SK-N-SH (cell line): ENCODE data around the gene ALPI. TPM values are rescaled to one million over a fixed set of nuclear protein-coding genes. Genes with fewer than 3 reads are reported as not detected.

Experiments used
- CTCF ChIA-PET: fragments of 300-600, 350-600 bp; formaldehyde crosslinking; extraction: SDS; loops from one replicate; lab custom pipeline; 2021; lab: Yijun Ruan, JAX
- POLR2A ChIA-PET: fragments of 350-600 bp; sonication (Branson Sonifier 250); formaldehyde crosslinking; extraction: SDS; loops from one replicate; lab custom pipeline; 2020; ENCODE audit warnings: antibody characterized with exemption, inconsistent platforms; lab: Yijun Ruan, JAX
- DNase-seq: peaks from one replicate; pipeline ENCODE4 v3.0.0; 2012
- H2AFZ ChIP-seq: fragments of 200-600 bp; sonication (generic); 2 replicates; pipeline ENCODE4 v1.8.1; 2016; ENCODE audit warnings: antibody characterized with exemption, mild to moderate bottlenecking, low read depth
- H3F3A ChIP-seq: fragments of 200-600 bp; sonication (generic); replicated peaks from 2 replicates; pipeline ENCODE3; 2016; ENCODE audit warnings: antibody characterized with exemption, mild to moderate bottlenecking; ENCODE audit not compliant: insufficient read depth
- H3K27ac ChIP-seq, 2 experiments: fragments of 200-500 bp in 1 of 2; fragments of 200-600 bp in 1 of 2; sonication (Bioruptor generic) in 1 of 2; sonication (generic), shearing (Covaris generic) in 1 of 2; 2 replicates each; pipeline versions ENCODE4 v1.5.1 to v1.6.1; 2014 to 2016; ENCODE audit warnings: low read depth in 2 of 2, inconsistent platforms in 1 of 2, low read length in 1 of 2, mild to moderate bottlenecking in 1 of 2, mixed read lengths in 1 of 2
- H3K27me3 ChIP-seq: fragments of 200-600 bp; sonication (generic), shearing (Covaris generic); 2 replicates; pipeline ENCODE4 v1.6.1; 2016; ENCODE audit warnings: mixed run types; ENCODE audit not compliant: insufficient read depth
- H3K36me3 ChIP-seq, 2 experiments: fragments of 200-500 bp in 1 of 2; fragments of 200-600 bp in 1 of 2; sonication (Bioruptor generic) in 1 of 2; sonication (generic) in 1 of 2; replicated peaks in 1 of 2; 2 replicates each; pipeline versions ENCODE3 to v1.5.1; 2014 to 2016; ENCODE audit warnings: low read length in 1 of 2, mild to moderate bottlenecking in 1 of 2; ENCODE audit not compliant: insufficient read depth in 2 of 2, control insufficient read depth in 1 of 2
- H3K4me1 ChIP-seq, 2 experiments: fragments of 200-500 bp in 1 of 2; fragments of 200-600 bp in 1 of 2; sonication (Bioruptor generic) in 1 of 2; sonication (generic), shearing (Covaris generic) in 1 of 2; 2 replicates each; pipeline versions ENCODE4 v1.5.1 to v1.6.1; 2014 to 2016; ENCODE audit warnings: low read depth in 1 of 2, low read length in 1 of 2, mixed run types in 1 of 2; ENCODE audit not compliant: insufficient read depth in 2 of 2, control insufficient read depth in 1 of 2
- H3K4me2 ChIP-seq: fragments of 200-600 bp; sonication (generic), shearing (Covaris generic); 2 replicates; pipeline ENCODE4 v1.6.1; 2017; ENCODE audit warnings: mixed run types
- H3K4me3 ChIP-seq, 2 experiments: fragments of 200-500 bp in 1 of 2; fragments of 200-600 bp in 1 of 2; sonication (Bioruptor generic) in 1 of 2; sonication (generic), shearing (Covaris generic) in 1 of 2; 2 replicates each; pipeline versions ENCODE4 v1.5.1 to v1.8.1; 2014 to 2016; ENCODE audit warnings: low read depth in 2 of 2, inconsistent platforms in 1 of 2, low read length in 1 of 2, mild to moderate bottlenecking in 1 of 2, mixed read lengths in 1 of 2, moderate library complexity in 1 of 2
- H3K79me2 ChIP-seq: fragments of 200-600 bp; sonication (generic); 2 replicates; pipeline ENCODE4 v1.8.1; 2017; ENCODE audit warnings: mild to moderate bottlenecking; ENCODE audit not compliant: insufficient read depth
- H3K9ac ChIP-seq: fragments of 200-600 bp; sonication (generic); 2 replicates; pipeline ENCODE4 v1.6.1; 2017; ENCODE audit warnings: mixed run types
- H3K9me2 ChIP-seq: fragments of 200-600 bp; sonication (generic); 2 replicates; pipeline ENCODE4 v1.6.1; 2017; ENCODE audit warnings: mixed run types
- H3K9me3 ChIP-seq: fragments of 200-600 bp; sonication (generic); 2 replicates; pipeline ENCODE4 v1.6.1; 2017; ENCODE audit warnings: mixed run types, mild to moderate bottlenecking, moderate library complexity
- H4K20me1 ChIP-seq: fragments of 200-600 bp; sonication (generic); 2 replicates; pipeline ENCODE4 v1.6.1; 2017; ENCODE audit warnings: mild to moderate bottlenecking, mixed run types; ENCODE audit not compliant: insufficient read depth
- CHD2 ChIP-seq: fragments of 150-350 bp; IDR thresholded peaks from 2 replicates; pipeline ENCODE4 v1.6.1; 2018; ENCODE audit warnings: low read length; ENCODE audit not compliant: partially characterized antibody
- EP300 ChIP-seq, 2 experiments: IDR thresholded peaks; 2 replicates each; pipeline versions ENCODE4 v1.4.0 to v1.6.1; 2012; ENCODE audit warnings: borderline replicate concordance in 1 of 2, low read depth in 1 of 2, low read length in 1 of 2
- EZH2phosphoT487 ChIP-seq: fragments of 200-600 bp; sonication (generic); IDR thresholded peaks from 2 replicates; pipeline ENCODE4 v1.6.1; 2017; ENCODE audit warnings: low read depth, mixed run types, mild to moderate bottlenecking, antibody characterized with exemption, moderate library complexity, borderline replicate concordance
- FOSL2 ChIP-seq: IDR thresholded peaks from 2 replicates; pipeline ENCODE4 v1.4.0; 2012; ENCODE audit warnings: low read depth, mild to moderate bottlenecking, moderate library complexity, borderline replicate concordance
- FOXJ3 ChIP-seq: sonication (generic); formaldehyde crosslinking; IDR thresholded peaks from 2 replicates; pipeline ENCODE4 v1.5.1; 2020; ENCODE audit warnings: mild to moderate bottlenecking, missing genetic modification reagents
- FOXM1 ChIP-seq: IDR thresholded peaks from 2 replicates; pipeline ENCODE4 v1.4.0; 2012; ENCODE audit warnings: low read depth, mild to moderate bottlenecking
- GABPA ChIP-seq: IDR thresholded peaks from 2 replicates; pipeline ENCODE4 v1.4.0; 2012; ENCODE audit warnings: low read depth, mild to moderate bottlenecking
- GATA2 ChIP-seq: sonication (generic); formaldehyde crosslinking; IDR thresholded peaks from 2 replicates; pipeline ENCODE4 v1.5.0; 2020; ENCODE audit warnings: mild to moderate bottlenecking, missing genetic modification reagents
- IRF3 ChIP-seq: fragments of 150-350 bp; IDR thresholded peaks from 2 replicates; pipeline ENCODE4 v1.6.1; 2016; ENCODE audit warnings: mild to moderate bottlenecking, low read depth, low read length
- MXI1 ChIP-seq: IDR thresholded peaks from 2 replicates; pipeline ENCODE4 v1.6.1; 2012; ENCODE audit warnings: mild to moderate bottlenecking, low read depth, low read length, improper control_type of control experiment
- POLR2AphosphoS5 ChIP-seq: IDR thresholded peaks from 2 replicates; pipeline ENCODE4 v1.6.1; 2012; ENCODE audit warnings: low read depth, low read length
- RAD21 ChIP-seq: IDR thresholded peaks from 2 replicates; pipeline ENCODE4 v1.6.1; 2012; ENCODE audit warnings: mild to moderate bottlenecking, low read length
- RCOR1 ChIP-seq: fragments of 150-350 bp; IDR thresholded peaks from 2 replicates; pipeline ENCODE4 v1.6.1; 2017; ENCODE audit warnings: antibody characterized with exemption, low read length
- SIN3A ChIP-seq: IDR thresholded peaks from 2 replicates; pipeline ENCODE4 v1.6.1; 2012; ENCODE audit warnings: low read depth, mild to moderate bottlenecking, low read length, moderate library complexity, borderline replicate concordance
- SMC3 ChIP-seq: IDR thresholded peaks from 2 replicates; pipeline ENCODE4 v1.6.1; 2012; ENCODE audit warnings: low read depth, low read length, improper control_type of control experiment
- TAF1 ChIP-seq: IDR thresholded peaks from 2 replicates; pipeline ENCODE4 v1.6.1; 2012; ENCODE audit warnings: low read depth, mild to moderate bottlenecking, low read length, moderate library complexity, borderline replicate concordance
- TCF12 ChIP-seq: IDR thresholded peaks from 2 replicates; pipeline ENCODE4 v1.4.0; 2012
- WGBS: methylation state at CpG from one replicate; pipeline ENCODE4 v1.1.6; 2017; ENCODE audit warnings: low lambda C conversion rate; 5-methylcytosine and 5-hydroxymethylcytosine counted together
- polyA plus RNA-seq, 3 experiments: library from polyadenylated mRNA; depleted of rRNA; stranded (reverse); fragments of >200 nt; gene quantifications; 2 replicates each; pipeline ENCODE4 v1.2.3, GENCODE V29; 2012
- TF ChIP-seq, protein P1 (sequence below): IDR thresholded peaks from 2 replicates; pipeline ENCODE4 v1.4.0; 2012; ENCODE audit warnings: low read depth, borderline replicate concordance
- TF ChIP-seq, protein P2 (sequence below): fragments of 150-350 bp; IDR thresholded peaks from 2 replicates; pipeline ENCODE4 v1.6.1; 2017; ENCODE audit warnings: antibody characterized with exemption, low read length, low read depth, borderline replicate concordance
- TF ChIP-seq, protein P3 (sequence below): IDR thresholded peaks from 2 replicates; pipeline ENCODE4 v1.4.0; 2012; ENCODE audit warnings: low read depth, borderline replicate concordance

Gene ALPI
- polyA plus RNA-seq, 1 of the 3 experiments (the other 2 are of a cell fraction): not detected

DNA sequence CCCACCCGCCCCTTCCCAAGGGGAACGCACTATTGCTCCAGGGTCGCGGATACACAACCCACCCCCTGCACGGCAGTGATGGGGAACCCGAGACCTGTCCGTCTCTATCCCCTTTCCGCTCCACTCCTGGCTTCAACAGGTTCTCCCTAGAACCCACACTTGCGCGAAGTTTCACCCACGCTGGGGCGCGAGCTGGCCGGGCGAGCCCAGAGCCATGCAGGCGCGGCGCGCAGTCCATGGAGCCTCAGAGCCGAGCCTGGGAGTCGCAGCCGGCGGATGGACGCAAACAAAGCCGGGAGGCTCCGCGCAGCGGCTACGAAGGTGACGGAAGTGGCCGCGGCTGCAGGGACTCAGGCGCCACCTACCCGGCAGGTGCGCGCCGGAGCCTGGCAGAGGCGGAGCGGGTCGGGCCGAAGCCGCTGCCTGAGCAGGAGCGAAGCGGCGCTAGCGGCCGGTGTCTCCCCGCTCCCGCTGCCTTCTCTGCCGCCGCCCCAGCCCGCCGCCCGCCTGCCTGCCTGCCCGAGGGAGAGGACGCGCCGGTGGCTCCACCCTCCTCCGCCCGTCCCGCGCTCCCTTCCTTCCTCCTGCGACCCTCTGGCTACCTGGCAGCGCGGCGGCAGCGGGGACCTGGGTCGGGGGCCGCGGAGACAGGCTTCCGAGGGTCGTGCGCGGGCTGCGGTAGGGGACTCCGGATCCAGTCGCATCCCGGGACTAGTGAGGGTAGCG is 35.3 kb upstream of the ALPI start:
- Histone ChIP-seq H3K36me3 (no peaks in the 10 kb centered on the region), H3K4me2 (peak overlapping the region; percentile 44; the same call in 1 of the 2 replicates), H3K9me2 (no peaks in the 10 kb centered on the region), H3K4me3 (peak overlapping the region in 1 of 2 experiments; percentile 19; a peak in 1 of 4 replicates), H3K9me3 (no peaks in the 10 kb centered on the region), H4K20me1 (no peaks in the 10 kb centered on the region), H3K27ac (no peak overlapping the region), H3K79me2 (no peaks in the 10 kb centered on the region), H3K9ac (no peak overlapping the region), H3F3A (no peaks in the 10 kb centered on the region), H3K27me3 (peaks cover 71% of the 10 kb centered on the region), H3K4me1 (no peaks in the 10 kb centered on the region; a peak in 1 of 4 replicates), H2AFZ (no peak overlapping the region)
- POLR2A ChIA-PET: no interaction called here
- TF ChIP-seq RCOR1: no peak
- no peak for TF ChIP-seq TCF12
- TF ChIP-seq, protein P1, sequence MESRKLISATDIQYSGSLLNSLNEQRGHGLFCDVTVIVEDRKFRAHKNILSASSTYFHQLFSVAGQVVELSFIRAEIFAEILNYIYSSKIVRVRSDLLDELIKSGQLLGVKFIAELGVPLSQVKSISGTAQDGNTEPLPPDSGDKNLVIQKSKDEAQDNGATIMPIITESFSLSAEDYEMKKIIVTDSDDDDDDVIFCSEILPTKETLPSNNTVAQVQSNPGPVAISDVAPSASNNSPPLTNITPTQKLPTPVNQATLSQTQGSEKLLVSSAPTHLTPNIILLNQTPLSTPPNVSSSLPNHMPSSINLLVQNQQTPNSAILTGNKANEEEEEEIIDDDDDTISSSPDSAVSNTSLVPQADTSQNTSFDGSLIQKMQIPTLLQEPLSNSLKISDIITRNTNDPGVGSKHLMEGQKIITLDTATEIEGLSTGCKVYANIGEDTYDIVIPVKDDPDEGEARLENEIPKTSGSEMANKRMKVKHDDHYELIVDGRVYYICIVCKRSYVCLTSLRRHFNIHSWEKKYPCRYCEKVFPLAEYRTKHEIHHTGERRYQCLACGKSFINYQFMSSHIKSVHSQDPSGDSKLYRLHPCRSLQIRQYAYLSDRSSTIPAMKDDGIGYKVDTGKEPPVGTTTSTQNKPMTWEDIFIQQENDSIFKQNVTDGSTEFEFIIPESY: no peak
- TF ChIP-seq FOXM1: no peak
- TF ChIP-seq IRF3: no peak
- no peak for TF ChIP-seq SIN3A
- TF ChIP-seq FOSL2: no peak
- TF ChIP-seq MXI1: no peak
- TF ChIP-seq SMC3: no peak
- no peak for TF ChIP-seq EZH2phosphoT487
- TF ChIP-seq FOXJ3 (CRISPR knock-in tag): no peak
- 16% methylated on average over 15 of the region's 79 CpGs for WGBS
- CTCF ChIA-PET: interaction anchor here (0.8 to 1.3 kb wide), 4 partner anchors 17 to 105 kb away, joined by 3 to 4 read pairs (median 3); no protein-coding TSS in a partner anchor
- peak; percentile 66 for DNase-seq

DNA sequence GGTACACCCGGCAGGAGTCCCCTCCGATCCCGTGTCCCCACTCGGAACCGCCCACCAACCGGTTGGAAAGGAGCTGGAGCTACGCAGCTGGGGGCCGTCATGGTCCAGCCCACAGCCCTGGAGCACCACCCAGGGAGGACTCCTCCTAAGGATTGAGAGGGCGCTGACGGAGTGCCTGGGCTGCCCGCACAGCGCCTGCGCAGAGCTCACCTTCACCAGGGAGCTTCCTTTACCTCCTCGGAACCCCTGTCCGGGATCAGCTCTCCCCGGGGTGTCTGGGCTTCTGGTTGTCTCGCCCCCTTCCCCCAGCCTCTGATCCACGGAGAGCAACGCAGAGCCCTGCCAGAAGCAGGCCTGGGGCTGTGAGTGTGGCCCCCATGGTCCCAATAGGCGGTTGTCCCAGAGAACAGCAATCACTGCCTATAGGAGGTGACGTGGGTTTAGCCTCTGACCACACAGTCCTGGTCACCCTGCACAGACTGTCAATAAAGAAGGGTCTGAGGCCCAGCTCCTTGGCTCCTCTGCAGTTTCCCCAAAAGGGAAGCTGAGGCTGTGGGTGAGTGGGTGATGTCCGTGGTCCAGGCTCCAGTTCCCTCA is 34.7 kb upstream of the ALPI start:
- DNase-seq: no peak
- Histone ChIP-seq H3K9me3 (no peaks in the 10 kb centered on the region), H2AFZ (no peak overlapping the region), H3K4me3 (peak overlapping the region in 1 of 2 experiments; percentile 19; a peak in 1 of 4 replicates), H3K27ac (no peak overlapping the region), H3K9me2 (no peaks in the 10 kb centered on the region), H3K27me3 (peaks cover 65% of the 10 kb centered on the region), H3K4me1 (no peaks in the 10 kb centered on the region; a peak in 1 of 4 replicates), H3K36me3 (no peaks in the 10 kb centered on the region), H3F3A (no peaks in the 10 kb centered on the region), H3K79me2 (no peaks in the 10 kb centered on the region), H3K9ac (no peak overlapping the region), H3K4me2 (no peak overlapping the region), H4K20me1 (no peaks in the 10 kb centered on the region)
- no CpG with 5 or more reads among the region's 22 CpGs for WGBS
- ChIA-PET POLR2A (no interaction called here), CTCF (interaction anchor here (0.8 to 1.2 kb wide), 3 partner anchors 16 to 105 kb away, joined by 3 to 4 read pairs (median 3); no protein-coding TSS in a partner anchor)
- TF ChIP-seq EZH2phosphoT487: no peak
- no peak for TF ChIP-seq GABPA
- TF ChIP-seq FOXM1: no peak
- TF ChIP-seq RAD21: no peak
- no peak for TF ChIP-seq FOXJ3 (CRISPR knock-in tag)
- TF ChIP-seq FOSL2: no peak
- TF ChIP-seq, protein P2, sequence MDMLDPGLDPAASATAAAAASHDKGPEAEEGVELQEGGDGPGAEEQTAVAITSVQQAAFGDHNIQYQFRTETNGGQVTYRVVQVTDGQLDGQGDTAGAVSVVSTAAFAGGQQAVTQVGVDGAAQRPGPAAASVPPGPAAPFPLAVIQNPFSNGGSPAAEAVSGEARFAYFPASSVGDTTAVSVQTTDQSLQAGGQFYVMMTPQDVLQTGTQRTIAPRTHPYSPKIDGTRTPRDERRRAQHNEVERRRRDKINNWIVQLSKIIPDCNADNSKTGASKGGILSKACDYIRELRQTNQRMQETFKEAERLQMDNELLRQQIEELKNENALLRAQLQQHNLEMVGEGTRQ: no peak
- TF ChIP-seq GATA2 (CRISPR knock-in tag): no peak
- TF ChIP-seq, protein P3, sequence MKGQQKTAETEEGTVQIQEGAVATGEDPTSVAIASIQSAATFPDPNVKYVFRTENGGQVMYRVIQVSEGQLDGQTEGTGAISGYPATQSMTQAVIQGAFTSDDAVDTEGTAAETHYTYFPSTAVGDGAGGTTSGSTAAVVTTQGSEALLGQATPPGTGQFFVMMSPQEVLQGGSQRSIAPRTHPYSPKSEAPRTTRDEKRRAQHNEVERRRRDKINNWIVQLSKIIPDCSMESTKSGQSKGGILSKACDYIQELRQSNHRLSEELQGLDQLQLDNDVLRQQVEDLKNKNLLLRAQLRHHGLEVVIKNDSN: no peak
- no peak for TF ChIP-seq EP300 (IDR thresholded peaks at IDR 0.05; ENCODE audit: borderline replicate concordance in 1 of 2, low read depth in 1 of 2, low read length in 1 of 2)
- no peak for TF ChIP-seq CHD2
- no peak for TF ChIP-seq TAF1
- TF ChIP-seq MXI1: no peak
- TF ChIP-seq POLR2AphosphoS5: no peak
- no peak for TF ChIP-seq RCOR1
